Ishikawa (cell line): ENCODE measurements around the gene CISH.

Source experiments
- CREB1 ChIP-seq: IDR thresholded peaks from 2 replicates; pipeline ENCODE4 v1.6.1; 2012; ENCODE audit warnings: low read depth
- EP300 ChIP-seq: IDR thresholded peaks from 2 replicates; pipeline ENCODE4 v1.6.1; 2012; ENCODE audit warnings: borderline replicate concordance
- FOXM1 ChIP-seq: IDR thresholded peaks from 2 replicates; pipeline ENCODE4 v1.6.1; 2012; ENCODE audit warnings: low read depth, borderline replicate concordance
- MAX ChIP-seq: IDR thresholded peaks from 2 replicates; pipeline ENCODE4 v1.6.1; 2012
- RAD21 ChIP-seq: IDR thresholded peaks from 2 replicates; pipeline ENCODE4 v1.6.1; 2012; ENCODE audit warnings: low read depth
- REST ChIP-seq: IDR thresholded peaks from 2 replicates; pipeline ENCODE4 v1.6.1; 2012; ENCODE audit warnings: low read depth, mild to moderate bottlenecking
- TAF1 ChIP-seq: IDR thresholded peaks from 2 replicates; pipeline ENCODE4 v1.6.1; 2012; ENCODE audit warnings: low read depth, mild to moderate bottlenecking
- TCF12 ChIP-seq: IDR thresholded peaks from 2 replicates; pipeline ENCODE4 v1.6.1; 2012; ENCODE audit warnings: low read depth
- USF1 ChIP-seq: IDR thresholded peaks from 2 replicates; pipeline ENCODE4 v1.6.1; 2012
- YY1 ChIP-seq: IDR thresholded peaks from 2 replicates; pipeline ENCODE4 v1.6.1; 2012; ENCODE audit warnings: low read depth

- TF ChIP-seq FOXM1 (no peak), MAX (no peak), REST (no peak), EP300 (no peak), TCF12 (no peak), RAD21 (no peak), TAF1 (no peak), USF1 (no peak), CREB1 (no peak), YY1 (no peak)
Measured at GRCh38 chr3:50610992-50611463, 546 bp downstream of the CISH start.
